Measurements from ENCODE around the gene AGPAT4.

AGPAT4 gene

GRCh38 chr6:161270116-161270515 lies 3.7 kb downstream of the AGPAT4 start:
- DNase-seq (ENCODE audit: low read depth) = no peak
- TF ChIP-seq CTCF (conservative IDR thresholded peaks at IDR 0.05; ENCODE audit: low read length) = no peak
- no peak overlapping the region for H3K4me3 ChIP-seq (ENCODE audit: low read length)

- DNase-seq (ENCODE audit: low read depth) = no peak
- H3K4me3 ChIP-seq (ENCODE audit: low read length) = no peak overlapping the region
- TF ChIP-seq CTCF (conservative IDR thresholded peaks at IDR 0.05; ENCODE audit: low read length) = no peak
Observed at GRCh38 chr6:161269310-161269709, 4.6 kb downstream of the AGPAT4 start.

- H3K4me3 ChIP-seq (ENCODE audit: low read length) = no peak overlapping the region
- no peak for DNase-seq (ENCODE audit: low read depth)
Observed at GRCh38 chr6:161268531-161269210, 5.2 kb downstream of the AGPAT4 start.

GRCh38 chr6:161266513-161267230 lies 7.2 kb downstream of the AGPAT4 start:
- TF ChIP-seq CTCF (conservative IDR thresholded peaks at IDR 0.05; ENCODE audit: low read length) = no peak
- H3K4me3 ChIP-seq (ENCODE audit: low read length) = no peak overlapping the region
- DNase-seq (ENCODE audit: low read depth) = no peak

More at GRCh38 chr6:161268531-161269210, 5.2 kb downstream of the AGPAT4 start:
- no peak for TF ChIP-seq CTCF (conservative IDR thresholded peaks at IDR 0.05; ENCODE audit: low read length)

GRCh38 chr6:161265975-161266374 lies 7.9 kb downstream of the AGPAT4 start:
- TF ChIP-seq CTCF (conservative IDR thresholded peaks at IDR 0.05; ENCODE audit: low read length) = no peak
- no peak overlapping the region for H3K4me3 ChIP-seq (ENCODE audit: low read length)
- DNase-seq (ENCODE audit: low read depth) = no peak

GRCh38 chr6:161265554-161265953 lies 8.3 kb downstream of the AGPAT4 start:
- TF ChIP-seq CTCF (conservative IDR thresholded peaks at IDR 0.05; ENCODE audit: low read length) = no peak
- H3K4me3 ChIP-seq (ENCODE audit: low read length) = no peak overlapping the region
- DNase-seq (ENCODE audit: low read depth) = no peak

- no peak for DNase-seq (ENCODE audit: low read depth)
- no peak for TF ChIP-seq CTCF (conservative IDR thresholded peaks at IDR 0.05; ENCODE audit: low read length)
- no peak overlapping the region for H3K4me3 ChIP-seq (ENCODE audit: low read length)
Observed at GRCh38 chr6:161264181-161264580, 9.7 kb downstream of the AGPAT4 start.
